NCI-H2227 (cell line): Measurements from ENCODE around the gene DYNC2I2.
"Not testable (repeated sequence)": the region's sequence is repeated elsewhere in the genome, so short reads cannot be mapped to it uniquely, and the experiment has no call there.

Source experiments
- DNase-seq: peaks from one replicate; lab custom pipeline; 2025; ENCODE audit not compliant: unreplicated experiment; lab: John Stamatoyannopoulos, UW

The DYNC2I2 gene

DNA sequence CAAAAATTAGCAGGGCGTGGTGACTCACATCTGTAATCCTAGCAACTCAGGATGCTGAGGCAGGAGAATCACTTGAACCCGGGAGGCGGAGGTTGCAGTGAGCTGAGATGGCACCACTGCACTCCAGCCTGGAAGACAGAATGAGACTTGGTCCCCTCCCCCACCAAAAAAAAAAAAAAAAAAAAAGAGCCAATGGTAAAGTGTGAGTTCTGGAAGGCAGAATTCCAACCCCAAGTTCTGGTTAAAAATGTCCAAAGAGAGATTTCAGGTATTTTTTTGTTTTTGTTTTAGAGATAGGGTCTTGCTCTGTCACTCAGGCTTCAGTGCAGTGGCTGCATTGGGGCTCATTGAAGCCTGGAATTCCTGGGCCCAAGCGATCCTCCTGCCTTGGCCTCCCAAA, 30.8 kb upstream of the DYNC2I2 start:
- no peak for DNase-seq

DNA sequence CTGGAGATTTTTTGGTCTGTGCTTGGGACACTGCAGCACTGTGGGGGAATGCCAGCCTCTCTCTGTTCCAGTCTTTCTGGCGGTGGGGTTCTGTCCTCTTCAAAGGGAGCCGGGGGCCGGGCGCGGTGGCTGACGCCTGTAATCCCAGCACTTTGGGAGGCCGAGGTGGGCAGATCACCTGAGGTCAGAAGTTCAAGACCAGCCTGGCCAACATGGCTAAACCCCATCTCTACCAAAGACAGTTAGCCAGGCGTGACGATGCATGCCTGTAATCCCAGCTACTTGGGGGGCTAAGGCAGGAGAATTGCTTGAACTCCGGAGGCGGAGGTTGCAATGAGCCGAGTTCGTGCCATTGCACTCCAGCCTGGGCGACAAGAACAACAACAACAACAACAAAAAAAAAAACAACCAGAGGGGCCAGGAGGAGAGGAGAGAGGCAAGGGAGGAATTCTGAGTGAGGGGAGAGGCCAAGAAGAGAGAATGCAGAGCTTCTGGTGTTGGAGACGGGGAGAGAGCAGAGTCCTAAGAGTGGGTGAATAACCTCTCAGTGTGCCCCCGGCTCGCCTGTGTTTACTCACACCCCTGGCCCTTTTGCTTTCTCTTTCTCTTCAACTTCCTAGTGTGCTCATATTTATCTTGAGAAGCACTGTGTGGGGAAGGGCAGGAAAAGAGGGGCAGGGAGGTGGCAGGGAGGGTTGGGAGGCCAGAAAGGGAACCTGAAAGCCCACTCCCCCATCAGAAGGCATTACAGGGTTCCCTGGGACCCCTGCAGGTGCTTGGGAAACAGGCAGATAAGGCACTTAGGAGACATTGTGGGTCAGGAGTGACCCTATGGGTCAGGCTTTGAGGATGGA, 29.2 kb upstream of the DYNC2I2 start:
- DNase-seq, result no peak

DNA sequence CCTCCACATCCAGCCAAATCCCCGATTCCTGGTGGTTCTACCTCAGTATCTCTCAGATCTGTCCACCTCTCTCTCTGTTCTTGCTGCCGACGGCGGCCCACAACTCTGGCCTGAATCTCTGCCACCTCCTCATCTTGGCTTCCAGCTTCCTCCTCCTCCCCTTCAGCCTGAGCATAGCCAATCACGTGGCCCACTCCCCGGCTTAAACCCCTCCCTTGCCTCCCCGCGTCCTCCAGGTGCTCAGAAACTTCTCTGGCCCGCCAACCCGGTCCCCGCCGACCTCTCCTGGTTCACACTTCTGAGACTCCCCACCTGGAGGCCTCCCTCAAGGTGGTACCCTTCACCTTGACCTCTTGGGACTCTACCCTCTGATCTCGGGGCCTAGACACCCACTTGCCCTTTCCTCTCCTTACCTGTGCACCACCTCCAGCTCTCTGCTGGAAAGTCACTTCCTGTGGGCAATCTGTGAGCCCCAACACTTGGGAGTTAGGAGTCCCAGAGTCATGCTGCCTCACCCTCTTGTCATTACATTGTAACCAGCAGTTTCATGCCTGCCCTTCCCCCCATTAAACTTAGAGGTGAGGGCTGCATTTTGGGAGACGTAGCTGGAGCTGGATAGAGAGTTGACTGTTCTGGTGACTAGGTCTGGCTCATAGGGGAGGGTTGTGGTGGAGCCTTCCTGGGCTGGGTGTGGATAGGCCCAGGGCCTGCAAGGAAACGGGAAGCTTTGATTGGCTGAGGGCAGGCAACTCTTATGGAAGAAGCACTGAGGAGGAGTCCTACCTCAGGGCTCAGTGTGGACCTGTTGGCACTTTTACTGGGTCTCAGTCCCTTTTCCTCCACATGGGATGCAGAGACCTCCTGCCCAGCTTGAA, 27.9 kb upstream of the DYNC2I2 start:
- DNase-seq, result no peak

DNA sequence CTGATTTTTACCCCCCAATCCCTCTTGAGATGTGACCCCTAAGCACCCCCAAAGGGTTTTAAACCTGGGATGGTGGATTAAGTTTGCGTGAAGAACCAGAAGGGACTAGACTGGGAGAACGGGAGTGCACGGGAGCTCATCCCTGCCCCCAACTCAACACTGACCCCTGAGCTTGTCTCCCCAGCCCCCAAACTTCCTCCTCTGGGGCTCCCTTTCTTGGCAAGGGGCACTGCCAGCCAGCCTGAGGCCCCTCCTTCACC, 27.3 kb upstream of the DYNC2I2 start:
- DNase-seq, result no peak

DNA sequence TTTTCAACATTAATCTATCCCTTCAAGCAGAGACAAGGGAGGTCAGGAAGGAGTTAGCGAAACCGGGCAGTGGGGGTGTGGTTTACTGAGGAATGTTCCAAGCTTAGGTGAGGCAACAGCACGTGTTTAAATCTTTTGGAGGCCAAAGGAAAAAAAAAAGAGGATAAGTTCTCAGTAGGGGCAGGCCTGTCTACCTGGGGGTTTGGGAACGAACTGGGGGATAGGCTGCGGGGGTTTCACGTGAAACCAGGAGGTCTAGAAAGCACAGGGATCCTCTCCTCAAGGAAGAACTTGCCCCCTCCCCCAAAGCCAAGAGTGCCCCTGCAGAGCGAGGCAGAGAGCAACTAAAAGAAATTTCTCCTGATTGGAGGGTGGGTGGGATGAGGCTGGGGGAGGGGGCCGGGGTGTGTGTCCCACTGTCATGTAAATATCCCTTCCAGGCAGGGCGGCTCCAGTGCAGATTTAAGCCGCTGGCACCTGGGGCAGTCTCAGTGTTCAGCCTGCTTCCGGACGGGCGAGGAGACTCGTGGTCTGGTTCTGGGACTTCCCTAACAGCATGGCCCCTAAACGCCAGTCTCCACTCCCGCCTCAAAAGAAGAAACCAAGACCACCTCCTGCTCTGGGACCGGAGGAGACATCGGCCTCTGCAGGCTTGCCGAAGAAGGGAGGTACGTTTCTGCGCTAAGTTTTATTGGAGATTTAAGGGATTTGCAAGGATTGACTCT, 26.9 kb upstream of the DYNC2I2 start:
- peak; percentile 51 for DNase-seq

DNA sequence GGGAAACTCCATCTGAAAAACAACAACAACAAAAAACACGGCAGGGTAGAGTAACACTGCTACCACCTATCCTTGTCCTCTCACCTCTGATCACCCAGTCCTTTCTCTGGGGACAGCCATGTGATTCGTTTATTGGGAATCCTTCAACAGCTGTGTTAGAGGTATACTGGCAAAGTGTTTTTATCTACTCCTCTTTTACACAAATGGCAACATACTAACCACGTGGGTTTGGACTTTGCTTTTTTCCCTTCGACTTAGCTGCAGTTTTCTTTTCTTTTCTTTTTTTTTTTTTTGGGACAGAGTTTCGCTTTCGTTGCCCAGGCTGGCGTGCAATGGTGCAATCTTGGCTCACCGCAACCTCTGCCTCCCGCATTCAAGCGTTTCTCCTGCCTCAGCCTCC, 21.1 kb upstream of the DYNC2I2 start:
- no peak for DNase-seq

DNA sequence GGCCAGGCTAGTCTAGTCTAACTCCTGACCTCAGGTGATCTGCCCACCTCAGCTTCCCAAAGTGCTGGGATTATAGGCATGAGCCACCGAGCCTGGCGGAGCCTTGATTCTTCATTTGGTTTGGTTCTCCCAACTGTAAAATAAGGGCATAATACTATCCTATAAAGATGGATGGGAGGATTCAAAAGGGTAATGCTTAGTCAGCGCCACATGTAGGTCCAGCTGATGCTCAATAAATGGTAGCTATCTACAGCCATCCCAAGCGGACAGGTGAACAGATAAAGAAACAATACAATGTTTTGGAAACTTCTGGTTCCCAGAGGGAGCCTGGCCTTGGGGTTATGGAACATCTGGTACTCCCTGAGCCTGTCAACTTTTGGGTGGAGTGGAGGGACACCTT, 18.7 kb upstream of the DYNC2I2 start:
- DNase-seq, result no peak

DNA sequence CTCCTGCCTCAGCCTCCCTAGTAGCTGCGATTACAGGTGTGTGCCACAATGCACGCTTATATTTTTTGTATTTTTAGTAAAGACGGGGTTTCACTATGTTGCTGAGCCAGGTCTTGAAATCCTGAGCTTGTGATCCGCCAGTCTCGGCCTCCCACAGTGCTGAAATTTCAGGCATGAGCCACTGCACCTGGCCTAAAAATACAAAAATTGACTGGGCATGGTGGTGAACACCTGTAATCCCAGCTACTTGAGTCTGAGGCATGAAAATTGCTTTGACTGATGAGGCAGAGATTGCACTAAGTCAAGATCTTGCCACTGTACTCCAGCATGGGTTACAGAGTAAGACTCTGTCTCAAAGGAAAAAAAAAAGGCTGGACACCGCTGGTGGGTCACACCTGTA, 13.1 kb upstream of the DYNC2I2 start:
- DNase-seq, result no peak

DNA sequence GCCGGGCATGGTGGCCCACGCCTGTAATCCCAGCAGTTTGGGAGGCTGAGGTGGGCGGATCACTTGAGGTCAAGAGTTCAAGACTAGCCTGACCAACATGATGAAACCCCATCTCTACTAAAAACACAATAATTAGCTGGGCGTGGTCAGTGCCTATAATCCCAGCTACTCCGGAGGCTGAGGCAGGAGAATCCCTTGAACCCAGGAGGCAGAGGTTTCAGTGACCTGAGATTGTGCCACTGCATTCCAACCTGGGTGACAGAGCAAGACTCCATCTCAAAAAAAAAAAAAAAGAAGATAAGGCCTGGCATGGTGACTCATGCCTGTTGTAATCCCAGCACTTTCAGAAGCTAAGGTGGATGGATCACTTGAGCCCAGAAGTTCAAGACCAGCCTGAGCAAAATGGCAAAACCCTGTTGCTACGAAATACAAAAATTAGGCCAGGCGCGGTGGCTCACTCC, 9.9 kb upstream of the DYNC2I2 start:
- not testable (repeated sequence) for DNase-seq

DNA sequence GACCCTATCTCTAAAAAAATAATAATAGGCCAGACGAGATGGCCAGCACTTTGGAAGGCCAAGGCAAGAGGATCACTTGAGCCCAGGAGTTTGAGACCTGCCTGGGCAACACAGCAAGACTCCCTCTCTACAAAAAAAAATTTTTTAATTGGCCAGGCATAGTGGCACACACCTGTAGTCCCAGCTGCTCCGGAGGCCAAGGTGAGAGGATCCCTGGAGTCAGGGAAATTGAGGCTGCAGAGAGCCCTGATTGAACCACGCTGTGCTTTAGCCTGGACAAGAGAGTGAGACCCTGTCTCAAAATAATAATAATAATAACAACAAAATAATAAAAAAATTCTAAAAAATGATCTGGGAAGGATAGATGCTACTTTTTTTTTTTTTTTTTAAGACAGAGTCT, 1.1 kb upstream of the DYNC2I2 start:
- DNase-seq, result no peak

DNA sequence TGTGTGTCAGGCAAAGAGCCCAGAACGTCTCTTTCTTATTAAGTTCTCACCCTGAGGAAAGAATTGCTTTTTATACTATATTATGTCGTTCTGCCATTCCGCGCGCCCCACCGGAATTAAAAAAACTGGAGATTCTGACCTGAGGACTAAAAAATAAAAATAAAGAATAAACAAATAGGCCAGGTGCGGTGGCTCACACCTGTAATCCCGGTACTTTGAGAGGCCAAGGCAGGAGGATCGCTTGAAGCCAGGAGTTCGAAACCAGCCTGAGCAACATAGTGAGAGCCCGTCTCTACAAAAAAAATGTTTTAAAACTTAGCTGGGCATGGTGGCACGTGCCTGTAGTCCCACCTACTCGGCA, 677 bp upstream of the DYNC2I2 start:
- no peak for DNase-seq

DNA sequence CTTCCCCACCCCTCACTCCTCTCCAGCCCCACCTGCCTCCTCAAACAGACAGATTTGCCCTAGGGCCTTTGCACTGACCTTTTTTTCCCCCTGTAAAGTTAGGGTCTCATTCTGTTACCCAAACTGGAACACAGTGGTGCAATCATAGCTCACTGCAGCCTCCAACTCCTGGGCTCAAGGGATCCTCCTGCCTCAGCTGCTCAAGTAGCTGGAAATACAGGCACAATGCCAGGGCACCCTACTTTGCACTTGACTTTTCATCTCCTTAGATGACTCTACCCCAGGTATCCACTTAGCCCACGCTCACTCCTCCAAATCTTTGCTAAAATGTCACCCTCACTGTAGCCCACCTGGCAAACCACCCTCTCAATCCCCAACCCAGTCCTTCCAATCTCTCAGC, 2.2 kb downstream of the DYNC2I2 start:
- DNase-seq, result no peak

DNA sequence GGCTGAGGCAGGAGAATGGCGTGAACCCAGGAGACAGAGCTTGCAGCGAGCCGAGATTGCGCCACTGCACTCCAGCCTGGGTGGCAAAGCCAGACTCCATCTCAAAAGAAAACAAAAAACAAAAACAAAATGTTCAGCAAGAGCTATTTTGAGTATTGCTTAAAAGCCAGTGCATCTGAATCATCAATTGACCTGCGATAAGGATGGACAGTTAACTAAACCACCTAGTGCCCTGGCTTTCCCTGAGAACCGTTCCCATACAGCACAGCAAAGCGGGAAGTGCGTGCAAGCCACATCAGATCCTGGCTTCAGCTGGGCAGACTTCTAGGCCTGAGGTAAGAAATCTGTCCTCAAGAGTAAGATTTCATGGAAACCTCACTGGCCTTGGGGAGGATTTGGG, 2.7 kb downstream of the DYNC2I2 start:
- no peak for DNase-seq

DNA sequence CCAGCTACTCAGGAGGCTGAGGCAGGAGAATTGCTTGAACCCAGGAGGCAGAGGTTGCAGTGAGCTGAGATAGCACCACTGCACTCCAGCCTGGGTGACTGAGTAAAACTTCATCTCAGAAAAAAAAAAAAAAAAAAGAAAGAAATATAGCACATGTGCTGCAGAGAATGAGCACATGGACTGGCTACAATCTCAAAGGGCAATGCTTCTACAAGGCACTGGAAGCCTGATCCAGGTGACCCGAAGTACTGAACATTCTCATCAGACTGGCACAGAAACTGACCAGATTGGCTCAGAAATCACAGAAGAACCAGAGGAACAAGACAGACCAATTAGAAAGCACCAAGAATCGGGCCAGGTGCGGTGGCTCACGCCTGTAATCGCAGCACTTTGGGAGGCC, 4.8 kb downstream of the DYNC2I2 start:
- no peak for DNase-seq

DNA sequence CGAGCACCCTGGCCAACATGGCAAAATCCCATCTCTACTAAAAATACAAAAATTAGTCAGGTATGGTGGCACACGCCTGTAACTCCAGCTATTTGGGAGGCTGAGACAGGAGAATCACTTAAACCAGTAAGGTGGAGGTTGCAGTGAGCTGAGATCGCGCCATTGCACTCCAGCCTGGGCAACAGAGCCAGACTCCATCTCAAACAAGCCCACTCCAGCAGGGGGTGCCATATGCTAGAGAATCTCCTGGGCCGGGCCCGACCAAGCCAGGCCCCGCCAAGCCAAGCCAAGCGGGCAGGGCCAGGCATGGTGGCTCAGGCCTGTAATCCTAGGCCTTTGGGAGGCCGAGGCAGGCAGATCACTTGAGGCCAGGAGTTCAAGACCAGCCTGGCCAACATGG, 8.4 kb downstream of the DYNC2I2 start:
- not testable (repeated sequence) for DNase-seq

DNA sequence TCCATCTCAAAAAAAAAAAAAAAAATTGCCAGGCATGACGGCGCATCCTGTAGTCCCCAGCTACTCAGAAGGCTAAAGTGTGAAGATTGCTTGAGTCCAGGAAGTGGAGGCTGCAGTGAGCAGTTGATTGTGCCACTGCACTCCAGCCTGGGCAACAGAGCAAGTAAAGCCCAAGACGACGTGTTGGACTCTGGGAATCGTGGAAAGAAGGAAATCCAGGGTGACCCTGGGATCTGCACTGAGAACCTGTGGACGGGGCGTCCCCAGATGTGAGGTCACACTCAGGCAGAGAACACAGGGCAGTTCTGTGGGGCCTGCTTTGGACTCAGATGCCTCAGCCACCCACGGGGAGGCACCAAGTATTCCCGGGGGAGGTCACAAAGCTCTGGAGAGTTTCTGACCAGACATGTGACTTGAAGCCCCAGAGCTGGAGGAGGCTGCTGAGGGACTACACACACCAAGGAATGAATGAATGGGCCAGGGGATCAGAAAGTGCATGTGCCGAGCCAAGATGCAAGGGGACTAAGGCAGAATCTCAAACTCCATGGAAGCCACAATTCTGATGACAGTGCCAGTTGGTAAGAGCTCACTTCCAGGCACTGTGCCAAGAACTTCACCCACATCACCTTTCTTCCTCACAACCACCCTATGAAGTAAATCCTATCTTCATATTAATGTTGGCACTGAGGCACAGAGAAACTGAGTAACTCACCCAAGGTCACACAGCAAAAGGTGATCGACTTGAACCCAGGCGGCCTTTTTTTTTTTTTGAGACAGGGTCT, 12.9 kb downstream of the DYNC2I2 start:
- DNase-seq, result no peak

DNA sequence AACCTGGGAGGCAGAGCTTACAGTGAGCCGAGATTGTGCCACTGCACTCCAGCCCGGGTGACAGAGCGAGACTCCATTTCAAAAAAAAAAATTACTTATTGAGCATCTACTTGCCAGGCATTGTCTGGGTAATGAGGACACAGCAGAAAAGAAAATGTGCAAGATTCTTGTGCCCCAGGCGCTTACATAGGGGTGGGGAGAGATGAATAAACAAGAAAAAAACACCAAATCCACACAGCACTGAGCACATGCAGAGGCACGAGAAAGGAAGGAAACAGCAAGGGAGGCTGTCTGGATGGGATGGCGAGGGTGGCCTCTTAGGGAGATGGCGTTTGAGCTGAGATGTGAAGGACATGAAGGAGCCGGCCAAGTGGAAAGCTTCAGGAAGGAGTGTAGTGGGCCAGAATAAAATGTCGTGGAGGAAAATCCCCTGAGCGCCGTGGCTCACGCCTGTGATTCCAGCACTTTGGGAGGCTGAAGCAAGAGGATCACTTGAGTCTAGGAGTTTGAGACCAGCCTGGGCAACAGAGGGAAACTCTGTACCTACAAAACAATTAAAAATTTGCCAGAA, 13.9 kb downstream of the DYNC2I2 start:
- DNase-seq, result no peak

DNA sequence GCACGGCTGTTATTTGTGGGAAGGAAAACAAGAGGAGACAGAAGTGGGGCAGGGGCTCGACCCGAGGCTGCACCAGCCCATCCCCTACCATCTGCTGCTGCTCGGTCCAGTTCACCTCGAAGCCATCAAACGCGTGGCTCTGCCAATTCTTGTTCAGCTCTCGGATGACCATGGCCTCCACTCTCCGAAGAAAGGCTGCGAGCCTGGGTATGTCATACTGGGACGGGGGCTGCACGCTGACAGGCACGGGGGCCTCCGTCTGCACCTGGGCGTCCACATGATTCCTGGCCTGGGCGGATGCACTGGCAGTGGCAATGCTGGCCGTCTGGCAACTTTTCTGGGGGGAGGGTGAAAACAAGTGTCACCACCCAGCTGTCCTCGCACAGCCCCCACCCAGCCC, 16.0 kb downstream of the DYNC2I2 start:
- no peak for DNase-seq

DNA sequence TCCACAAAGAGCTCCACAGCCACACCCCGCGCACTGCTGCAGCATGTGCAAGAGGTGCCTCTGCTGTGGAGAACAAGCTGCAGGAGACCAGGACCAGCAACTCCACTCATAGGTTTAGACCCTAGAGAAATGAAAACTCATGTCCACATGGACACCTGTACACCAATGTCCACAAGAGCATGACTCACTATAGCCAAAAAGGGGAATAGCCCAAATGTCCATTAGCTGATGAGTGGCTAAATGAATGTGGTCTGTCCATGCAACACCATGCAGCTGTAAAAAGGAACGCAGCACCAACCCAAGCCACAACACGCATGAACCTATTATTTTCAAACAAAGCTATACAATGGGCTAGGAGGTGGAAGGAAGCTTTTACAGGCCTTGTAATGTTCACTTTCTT, 18.1 kb downstream of the DYNC2I2 start:
- DNase-seq, result no peak

DNA sequence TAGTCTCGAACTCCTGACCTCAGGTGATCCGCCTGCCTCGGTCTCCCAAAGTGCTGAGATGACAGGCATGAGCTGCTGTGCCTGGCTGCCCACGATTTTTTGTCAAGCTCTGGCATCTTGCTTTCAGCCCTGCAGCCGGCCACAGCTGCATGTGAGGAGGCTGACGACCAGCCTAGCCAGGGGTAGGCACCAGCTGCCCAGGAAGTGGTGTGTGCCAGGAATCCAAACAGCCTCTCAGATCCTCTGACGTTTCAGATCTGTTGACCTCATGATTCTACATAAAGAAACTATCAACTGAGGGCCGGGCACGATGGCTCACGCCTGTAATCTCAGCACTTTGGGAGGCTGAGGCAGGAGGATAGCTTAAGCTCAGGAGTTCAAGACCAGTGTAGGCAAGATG, 19.0 kb downstream of the DYNC2I2 start:
- DNase-seq, result no peak
